ENCODE data around the gene TARS3.
"Not testable (repeated sequence)": the region's sequence is repeated elsewhere in the genome, so short reads cannot be mapped to it uniquely, and the experiment has no call there.

TARS3 gene

GRCh38 chr15:101723874-101724674 lies at the start of gene TARS3:
Gene TARS3, minus strand, starts transcription at chr15:101724473. Its CDS starts 86 bp downstream, at chr15:101724387.
- DNase-seq (ENCODE audit: low read depth) = peak; percentile 73

GRCh38 chr15:101773496-101774100 lies 49.3 kb upstream of the TARS3 start:
- no peak for DNase-seq (ENCODE audit: low read depth)

- no peak for DNase-seq (ENCODE audit: low read depth)
Observed at GRCh38 chr15:101772921-101773320, 48.6 kb upstream of the TARS3 start.

DNA sequence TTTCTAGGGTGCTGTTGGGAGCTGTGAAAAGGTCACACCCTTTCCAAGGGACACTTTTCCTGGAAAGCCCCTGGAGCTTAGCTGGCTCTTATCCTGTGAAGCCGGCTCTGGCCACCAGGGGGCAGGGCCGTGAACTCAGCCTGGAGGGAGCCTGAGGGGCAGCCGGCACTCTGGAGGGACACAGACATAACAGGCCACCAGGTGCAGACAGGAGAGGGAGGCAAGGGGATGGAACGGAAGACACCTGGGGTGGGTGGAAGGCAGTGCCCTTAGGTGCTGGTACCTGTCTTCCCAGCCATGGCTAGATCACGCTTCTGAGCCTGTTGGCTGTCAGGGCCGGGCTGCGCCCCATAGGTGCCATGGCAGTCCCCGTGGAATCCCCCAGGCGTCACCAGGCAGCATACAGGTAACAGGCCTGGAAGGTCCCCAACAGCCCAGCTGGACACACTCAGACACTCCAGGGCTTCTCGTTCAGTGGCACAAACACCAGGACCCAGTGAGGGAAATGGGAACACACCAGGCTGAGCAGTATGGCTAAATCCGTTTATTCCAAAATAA lies 42.9 kb upstream of the TARS3 start:
- not testable (repeated sequence) for DNase-seq (ENCODE audit: low read depth)

DNA sequence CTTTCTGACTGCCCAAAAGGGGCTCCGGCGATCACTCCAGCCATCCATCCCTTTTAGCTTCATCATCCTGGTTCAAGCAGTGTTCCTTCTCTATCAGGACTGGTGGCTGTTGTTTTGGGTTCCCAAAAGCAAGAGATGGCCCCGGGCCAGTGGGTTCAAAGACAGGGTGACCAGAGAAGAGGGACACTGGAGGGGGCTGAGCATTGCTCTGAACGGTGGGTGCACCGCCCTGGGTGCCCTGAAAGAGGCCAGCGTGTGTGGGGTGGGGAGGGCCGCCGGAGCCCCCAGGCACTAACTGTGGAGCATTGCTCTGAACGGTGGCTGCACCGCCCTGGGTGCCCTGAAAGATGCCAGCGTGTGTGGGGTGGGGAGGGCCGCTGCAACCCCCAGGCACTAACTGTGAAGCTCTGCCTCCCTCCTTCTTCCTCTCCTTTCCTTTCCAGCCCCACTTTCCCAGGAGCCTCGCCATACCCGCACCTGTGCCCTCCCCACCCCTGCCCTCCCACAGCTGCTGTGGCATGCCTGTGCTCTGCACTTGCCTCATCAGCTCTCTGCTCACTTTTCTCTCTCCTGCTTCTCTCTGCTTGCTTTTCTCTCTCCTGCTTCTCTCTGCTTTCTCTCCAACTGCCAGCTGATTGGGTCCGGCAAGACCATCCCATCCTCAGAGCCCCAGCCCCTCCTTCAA lies 41.6 kb upstream of the TARS3 start:
- no peak for DNase-seq (ENCODE audit: low read depth)

DNA sequence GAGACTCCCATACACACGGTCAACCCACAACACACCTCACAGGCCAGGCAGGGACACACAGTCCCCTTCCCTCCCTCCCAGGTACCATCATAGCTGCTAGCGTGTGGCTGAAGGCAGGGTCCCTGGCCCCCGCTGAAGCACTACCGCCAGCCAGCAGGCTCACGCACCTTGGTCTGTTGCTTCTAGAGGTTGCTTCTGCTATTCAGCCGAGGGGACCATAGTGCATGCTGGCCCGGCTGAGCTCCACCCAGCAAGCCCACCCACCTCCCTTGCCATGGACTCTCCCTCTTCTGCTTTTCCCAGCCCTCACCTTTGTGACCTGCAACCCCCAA lies 41.0 kb upstream of the TARS3 start:
- not testable (repeated sequence) for DNase-seq (ENCODE audit: low read depth)

GRCh38 chr15:101764669-101765339 lies 40.5 kb upstream of the TARS3 start:
- DNase-seq (ENCODE audit: low read depth) = not testable (repeated sequence)

DNA sequence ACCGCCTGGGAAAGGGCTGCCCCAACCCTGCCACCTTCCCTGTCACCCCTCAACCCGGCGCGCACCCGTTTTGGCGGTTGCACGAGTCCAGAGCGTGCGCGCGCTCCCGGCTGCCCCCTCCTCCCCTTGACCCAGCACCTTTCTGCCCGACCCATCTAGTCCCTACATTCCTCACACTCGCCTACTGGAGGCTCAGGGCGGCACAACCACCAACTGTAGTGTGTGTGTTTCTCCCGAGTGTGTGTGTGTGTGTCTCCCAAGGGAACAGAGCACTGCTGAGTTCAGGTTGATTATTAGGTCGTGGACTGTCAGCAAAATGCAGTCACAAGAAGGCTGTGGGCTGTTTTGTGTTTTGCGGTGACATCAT lies 22.4 kb upstream of the TARS3 start:
- not testable (repeated sequence) for DNase-seq (ENCODE audit: low read depth)

DNA sequence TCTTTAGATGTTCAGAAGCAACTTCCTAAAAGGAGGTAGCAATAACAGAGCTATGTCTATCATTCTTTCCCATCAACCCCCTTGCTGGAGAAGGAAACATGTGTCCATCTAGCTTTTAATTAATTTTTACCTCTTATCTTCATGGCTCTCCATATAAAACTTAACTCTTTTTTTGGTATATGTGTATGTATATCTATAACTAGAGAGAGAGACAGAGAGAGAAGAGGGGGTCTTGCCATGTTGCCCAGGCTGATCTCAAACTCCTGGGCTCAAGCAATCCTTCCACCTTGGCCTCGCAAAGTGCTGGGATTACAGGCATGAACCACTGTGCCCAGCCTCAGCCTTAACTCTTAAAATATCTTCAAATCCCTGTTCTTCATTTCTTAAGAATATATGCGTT lies 10.6 kb upstream of the TARS3 start:
- not testable (repeated sequence) for DNase-seq (ENCODE audit: low read depth)

GRCh38 chr15:101733545-101733944 lies 9.3 kb upstream of the TARS3 start:
- no peak for DNase-seq (ENCODE audit: low read depth)

DNA sequence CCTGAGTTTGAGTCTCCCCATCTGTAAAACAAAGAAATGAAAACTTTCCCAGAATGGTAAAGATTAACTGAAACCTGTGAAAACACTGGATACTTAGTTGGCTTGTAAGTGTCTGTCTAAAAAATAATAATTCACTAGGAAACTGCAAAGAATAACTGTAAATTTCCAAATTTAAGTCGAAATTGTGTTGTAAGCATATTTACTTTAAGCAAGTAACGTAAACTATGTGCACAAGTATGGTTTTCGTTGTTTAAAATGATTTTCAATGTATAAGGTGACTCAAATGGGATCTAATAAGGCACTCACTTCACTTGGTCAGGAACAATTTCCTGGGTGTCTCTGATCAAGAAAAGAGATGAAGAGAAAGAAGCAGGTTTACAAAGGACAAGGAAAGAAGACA lies 8.5 kb upstream of the TARS3 start:
- DNase-seq (ENCODE audit: low read depth) = no peak

DNA sequence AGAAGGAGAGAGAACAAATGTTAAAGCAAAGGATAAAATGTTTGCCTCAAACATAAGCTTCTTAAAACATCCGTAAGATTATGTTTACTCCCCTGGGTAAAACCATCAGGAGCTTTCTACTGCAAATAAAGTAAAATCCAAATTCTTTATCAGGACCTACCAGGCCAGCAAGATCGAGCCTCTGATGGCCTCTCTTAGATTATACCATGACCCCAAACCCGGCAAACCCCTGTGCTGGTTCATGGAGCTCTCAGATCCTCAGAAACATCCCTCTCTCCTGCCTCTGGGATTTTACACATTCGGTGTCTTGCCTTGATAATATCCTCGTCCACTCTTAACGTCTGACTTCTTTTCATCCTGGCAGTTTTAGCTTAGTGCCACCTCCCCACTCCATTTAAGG lies 7.5 kb upstream of the TARS3 start:
- no peak for DNase-seq (ENCODE audit: low read depth)

- no peak for DNase-seq (ENCODE audit: low read depth)
Observed at GRCh38 chr15:101727186-101727585, 2.9 kb upstream of the TARS3 start.

DNA sequence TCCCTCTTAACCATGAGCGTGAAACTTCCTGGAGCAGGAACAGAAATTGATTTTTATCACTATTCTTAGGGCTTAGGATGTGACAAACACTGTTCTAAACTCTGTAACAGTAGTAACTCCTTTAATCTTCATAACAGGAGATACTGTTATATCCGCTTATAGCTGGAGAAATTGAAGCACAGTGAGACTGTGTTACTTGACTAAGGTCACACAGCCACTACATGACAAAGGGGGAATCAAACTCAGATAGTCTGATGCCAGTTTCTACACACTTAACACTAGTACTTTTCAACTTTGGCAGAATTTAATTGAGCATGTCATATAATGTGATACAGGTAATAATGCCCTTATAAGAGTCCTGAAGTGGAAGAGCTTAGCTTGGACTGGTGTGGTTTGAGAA lies 800 bp upstream of the TARS3 start:
- no peak for DNase-seq (ENCODE audit: low read depth)

GRCh38 chr15:101724675-101725005 lies 367 bp upstream of the TARS3 start:
- DNase-seq (ENCODE audit: low read depth) = no peak

GRCh38 chr15:101723171-101723873 lies 951 bp downstream of the TARS3 start:
- peak; percentile 10 for DNase-seq (ENCODE audit: low read depth)

- no peak for DNase-seq (ENCODE audit: low read depth)
Observed at GRCh38 chr15:101718896-101719295, 5.4 kb downstream of the TARS3 start.

- no peak for DNase-seq (ENCODE audit: low read depth)
Observed at GRCh38 chr15:101712078-101712477, 12.2 kb downstream of the TARS3 start.

GRCh38 chr15:101710806-101711205 lies 13.5 kb downstream of the TARS3 start:
- DNase-seq (ENCODE audit: low read depth) = no peak

GRCh38 chr15:101709466-101709865 lies 14.8 kb downstream of the TARS3 start:
- no peak for DNase-seq (ENCODE audit: low read depth)

DNA sequence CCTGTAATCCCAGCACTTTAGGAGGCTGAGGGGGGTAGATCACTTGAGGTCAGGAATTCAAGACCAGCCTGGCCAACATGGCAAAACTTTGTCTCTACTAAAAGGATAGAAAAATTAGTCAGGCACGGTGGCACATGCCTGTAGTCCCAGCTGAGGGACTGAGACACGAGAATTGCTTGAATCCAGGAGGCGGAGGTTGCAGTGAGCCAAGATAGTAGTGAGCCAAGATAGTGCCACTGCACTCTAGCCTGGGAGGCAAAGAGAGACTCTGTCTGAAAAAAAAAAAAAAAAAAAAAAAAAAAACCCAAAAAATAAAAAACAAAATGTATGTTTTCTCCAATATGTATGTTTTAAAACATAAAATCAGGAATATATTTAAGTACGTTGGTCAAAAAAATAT lies 16.3 kb downstream of the TARS3 start:
- DNase-seq (ENCODE audit: low read depth) = no peak

- DNase-seq (ENCODE audit: low read depth) = no peak
Observed at GRCh38 chr15:101702077-101702476, 22.2 kb downstream of the TARS3 start.

All from GM04504 (cell line).